Measurements from ENCODE around the gene ALDH3B1. TPM values are rescaled to one million over a fixed set of nuclear protein-coding genes. Genes with fewer than 3 reads are reported as not detected.

The ALDH3B1 gene
- total RNA-seq, 4 donors from 2014 or later: 3.0 to 6.6 (median 3.5) TPM

- peak; percentile 98 for DNase-seq
- H3K4me1 ChIP-seq: peaks cover 16 to 20% of the 10 kb centered on the region in 2 donors
- H3K4me3 ChIP-seq (replicated peaks in 1 of 3): peak within 1 kb of the TSS; percentile 56 to 96 (median 59)
- no peaks in the 10 kb centered on the region for H3K27me3 ChIP-seq
- peaks cover 9% of the 10 kb centered on the region in 2 donors for H3K36me3 ChIP-seq
- H3K27ac ChIP-seq: peak within 1 kb of the TSS; percentile 74 to 90 (median 84)
- H3K9me3 ChIP-seq: no peaks in the 10 kb centered on the region
- intact Hi-C loops (cut with DNase I): no loop called here
- WGBS, 2 donors: 1% methylated on average over 25 to 56 of the region's 56 CpGs
- TF ChIP-seq POLR2A (IDR thresholded peaks at IDR 0.05) (peak in 1 of 2 donors; percentile 78), CTCF (IDR thresholded peaks at IDR 0.05) (no peak)
Observed at GRCh38 chr11:68030318-68031143, 20.4 kb downstream of the ALDH3B1 start, which contains the start of gene NDUFS8. Gene NDUFS8, plus strand, starts transcription at chr11:68030681. Its CDS starts 1,471 bp downstream, at chr11:68032152.

- H3K4me3 ChIP-seq (replicated peaks in 1 of 3): peak overlapping the region; percentile 56 to 96 (median 59)
- no peaks in the 10 kb centered on the region for H3K27me3 ChIP-seq
- no peak for TF ChIP-seq POLR2A (IDR thresholded peaks at IDR 0.05)
- no peak for TF ChIP-seq CTCF (IDR thresholded peaks at IDR 0.05)
- H3K4me1 ChIP-seq: peaks cover 16 to 20% of the 10 kb centered on the region in 2 donors
- 11 to 15% methylated on average over 9 to 10 of the region's 10 CpGs for WGBS, 2 donors
- peaks cover 9% of the 10 kb centered on the region in 2 donors for H3K36me3 ChIP-seq
- DNase-seq: peak; percentile 44 to 51
- H3K27ac ChIP-seq: peak overlapping the region; percentile 74 to 90 (median 84)
- no peaks in the 10 kb centered on the region for H3K9me3 ChIP-seq
- intact Hi-C loops (cut with DNase I): no loop called here
Observed at GRCh38 chr11:68031144-68031464, 21.0 kb downstream of the ALDH3B1 start.

GRCh38 chr11:68032003-68032402 lies 21.9 kb downstream of the ALDH3B1 start:
- Histone ChIP-seq H3K9me3 (no peaks in the 10 kb centered on the region), H3K4me3 (replicated peaks in 1 of 3) (no peak overlapping the region), H3K27ac (no peak overlapping the region), H3K27me3 (no peaks in the 10 kb centered on the region), H3K36me3 (peaks cover 9 to 13% of the 10 kb centered on the region in 2 donors), H3K4me1 (peaks cover 21 to 26% of the 10 kb centered on the region in 2 donors)
- intact Hi-C loops (cut with DNase I): no loop called here
- WGBS, 2 donors: 76 to 88% methylated on average over 2 to 9 of the region's 9 CpGs
- TF ChIP-seq CTCF (IDR thresholded peaks at IDR 0.05): no peak
- no peak for TF ChIP-seq POLR2A (IDR thresholded peaks at IDR 0.05)
- DNase-seq: no peak

GRCh38 chr11:68032997-68033707 lies 23.0 kb downstream of the ALDH3B1 start:
- 83 to 90% methylated on average over 5 to 8 of the region's 29 CpGs for WGBS, 2 donors
- H3K4me1 ChIP-seq: peaks cover 31 to 37% of the 10 kb centered on the region in 2 donors
- no peaks in the 10 kb centered on the region for H3K9me3 ChIP-seq
- H3K36me3 ChIP-seq: peaks cover 9 to 13% of the 10 kb centered on the region in 2 donors
- H3K27ac ChIP-seq: no peak overlapping the region
- TF ChIP-seq CTCF (IDR thresholded peaks at IDR 0.05) (no peak), POLR2A (IDR thresholded peaks at IDR 0.05) (no peak)
- intact Hi-C loops (cut with DNase I): no loop called here
- no peak overlapping the region for H3K4me3 ChIP-seq (replicated peaks in 1 of 3)
- H3K27me3 ChIP-seq: no peaks in the 10 kb centered on the region
- DNase-seq: no peak

GRCh38 chr11:68033708-68034045 lies 23.6 kb downstream of the ALDH3B1 start:
- Histone ChIP-seq H3K4me1 (peaks cover 36 to 42% of the 10 kb centered on the region in 2 donors), H3K27me3 (no peaks in the 10 kb centered on the region), H3K9me3 (no peaks in the 10 kb centered on the region), H3K4me3 (replicated peaks in 1 of 3) (no peak overlapping the region), H3K27ac (no peak overlapping the region), H3K36me3 (peaks cover 9 to 13% of the 10 kb centered on the region in 2 donors)
- no peak for DNase-seq
- TF ChIP-seq POLR2A (IDR thresholded peaks at IDR 0.05): no peak
- no peak for TF ChIP-seq CTCF (IDR thresholded peaks at IDR 0.05)
- intact Hi-C loops (cut with DNase I): no loop called here
- WGBS, 2 donors: 73 to 93% methylated on average over 10 of the region's 12 CpGs
